Fibroblast of villous mesenchyme (primary cell): ENCODE measurements around the gene ADCY3. TPM values are rescaled to one million over a fixed set of nuclear protein-coding genes. Genes with fewer than 3 reads are reported as not detected.

Source experiments
- DNase-seq: peaks from one replicate; pipeline ENCODE4 v3.0.0-alpha.2; 2010; ENCODE audit warnings: low read depth
- H3K4me3 ChIP-seq: 2 replicates; pipeline ENCODE4 v1.5.1; 2011; ENCODE audit warnings: low read depth, mild to moderate bottlenecking, low read length
- total RNA-seq: library from RNA; depleted of rRNA; stranded (reverse); fragments of >200 nt; gene quantifications from 2 replicates; pipeline ENCODE4 v1.2.3, GENCODE V29; 2012
- TF ChIP-seq, protein P1 (sequence below): IDR thresholded peaks from 2 replicates; pipeline ENCODE4 v1.5.1; 2012; ENCODE audit warnings: low read depth, mild to moderate bottlenecking, low read length; ENCODE audit not compliant: insufficient read depth

ADCY3 gene
- total RNA-seq, 1 donor, result 43.2 TPM

DNA sequence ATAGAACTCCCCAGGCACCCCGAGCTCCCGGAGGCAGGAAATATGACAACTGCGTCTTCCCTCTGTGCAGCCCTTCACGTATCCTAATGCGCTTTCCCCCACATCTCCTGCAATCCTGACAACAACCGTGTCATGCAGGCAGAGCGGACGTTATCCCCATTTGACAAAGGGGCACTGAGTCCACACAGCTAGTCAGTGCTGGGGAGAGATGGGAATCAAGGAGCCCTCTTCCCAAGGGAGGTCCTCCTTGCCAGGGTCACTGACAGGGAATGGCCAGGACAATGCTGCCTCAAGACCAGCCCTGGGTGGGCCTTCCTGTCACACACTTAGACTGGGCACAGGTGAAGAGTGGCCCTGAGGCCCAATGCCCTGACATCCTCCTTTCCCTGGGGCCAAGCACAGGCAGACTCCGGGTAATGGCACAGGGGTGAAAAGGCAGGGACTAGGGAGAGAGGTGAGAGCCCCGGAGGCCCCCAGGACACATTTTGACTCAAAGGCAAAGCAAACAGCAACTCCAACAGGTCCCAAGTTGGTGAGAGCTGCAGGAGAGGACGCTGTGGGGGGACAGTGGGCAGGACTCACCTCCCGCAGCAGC lies 2.2 kb downstream of the ADCY3 start:
- TF ChIP-seq, protein P1, sequence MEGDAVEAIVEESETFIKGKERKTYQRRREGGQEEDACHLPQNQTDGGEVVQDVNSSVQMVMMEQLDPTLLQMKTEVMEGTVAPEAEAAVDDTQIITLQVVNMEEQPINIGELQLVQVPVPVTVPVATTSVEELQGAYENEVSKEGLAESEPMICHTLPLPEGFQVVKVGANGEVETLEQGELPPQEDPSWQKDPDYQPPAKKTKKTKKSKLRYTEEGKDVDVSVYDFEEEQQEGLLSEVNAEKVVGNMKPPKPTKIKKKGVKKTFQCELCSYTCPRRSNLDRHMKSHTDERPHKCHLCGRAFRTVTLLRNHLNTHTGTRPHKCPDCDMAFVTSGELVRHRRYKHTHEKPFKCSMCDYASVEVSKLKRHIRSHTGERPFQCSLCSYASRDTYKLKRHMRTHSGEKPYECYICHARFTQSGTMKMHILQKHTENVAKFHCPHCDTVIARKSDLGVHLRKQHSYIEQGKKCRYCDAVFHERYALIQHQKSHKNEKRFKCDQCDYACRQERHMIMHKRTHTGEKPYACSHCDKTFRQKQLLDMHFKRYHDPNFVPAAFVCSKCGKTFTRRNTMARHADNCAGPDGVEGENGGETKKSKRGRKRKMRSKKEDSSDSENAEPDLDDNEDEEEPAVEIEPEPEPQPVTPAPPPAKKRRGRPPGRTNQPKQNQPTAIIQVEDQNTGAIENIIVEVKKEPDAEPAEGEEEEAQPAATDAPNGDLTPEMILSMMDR, result no peak
- H3K4me3 ChIP-seq, result peak overlapping the region; percentile 64
- DNase-seq, result no peak

DNA sequence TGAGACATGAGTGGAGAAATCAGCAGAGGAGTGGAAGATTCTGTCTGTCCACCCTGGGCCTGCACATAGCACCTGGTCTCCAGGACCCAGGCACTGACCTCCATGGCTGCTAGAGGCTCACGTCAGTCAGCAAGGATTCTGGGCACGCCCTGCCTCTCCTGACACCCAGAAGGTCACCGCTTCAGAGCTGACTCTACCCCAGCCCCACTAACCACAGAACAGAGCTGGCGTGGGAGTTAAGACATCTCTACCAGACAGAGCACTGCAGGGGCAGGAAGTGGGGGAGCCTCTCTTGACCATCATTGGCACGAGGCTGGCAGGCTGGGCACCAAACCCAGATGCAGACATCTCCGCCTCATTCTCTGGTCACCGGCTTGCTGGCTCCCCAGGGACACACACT lies 3.0 kb downstream of the ADCY3 start:
- TF ChIP-seq, protein P1, result no peak
- peak overlapping the region; percentile 9 for H3K4me3 ChIP-seq
- DNase-seq, result peak; percentile 48

DNA sequence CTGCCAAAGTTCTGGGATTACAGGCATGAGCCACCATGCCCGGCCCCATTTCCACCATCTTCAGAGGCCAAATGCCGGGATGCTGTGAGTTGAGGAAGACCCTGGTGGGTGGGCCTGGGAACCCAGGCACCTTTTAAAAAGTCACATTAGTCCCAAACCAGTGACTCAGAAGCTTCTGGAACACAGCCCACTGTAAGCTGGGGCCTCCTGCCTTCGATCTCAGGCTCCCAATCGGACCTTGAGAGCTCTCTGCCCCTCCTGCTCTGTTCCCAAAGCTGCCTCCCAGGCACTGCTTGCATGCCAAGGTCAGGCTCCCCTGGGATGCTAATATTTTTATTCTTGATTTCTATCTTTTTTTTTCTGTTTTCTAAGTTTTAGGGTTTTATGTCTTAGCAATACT lies 4.2 kb downstream of the ADCY3 start:
- DNase-seq, result peak; percentile 34
- TF ChIP-seq, protein P1, result no peak
- H3K4me3 ChIP-seq, result no peak overlapping the region

DNA sequence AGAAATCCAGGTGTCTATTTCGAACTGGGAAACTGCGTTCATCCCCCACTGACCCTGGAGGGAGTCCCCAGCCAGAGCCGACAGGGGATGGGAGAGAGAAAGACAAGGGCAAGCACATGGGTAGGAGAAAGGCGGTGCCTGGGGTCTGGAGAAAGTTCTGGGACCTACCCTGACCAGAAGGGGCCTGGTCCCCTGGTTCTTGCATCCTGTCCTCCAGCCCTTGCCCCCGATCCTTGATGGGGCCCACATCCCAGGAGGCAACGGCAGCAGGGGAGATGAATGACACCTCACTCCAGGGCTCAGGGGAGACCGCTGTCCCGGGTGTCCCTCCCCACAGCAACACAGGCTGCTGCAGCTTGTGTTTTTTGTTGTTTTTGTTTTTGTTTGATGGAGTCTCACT lies 4.9 kb downstream of the ADCY3 start:
- no peak overlapping the region for H3K4me3 ChIP-seq
- no peak for DNase-seq
- TF ChIP-seq, protein P1, result no peak

DNA sequence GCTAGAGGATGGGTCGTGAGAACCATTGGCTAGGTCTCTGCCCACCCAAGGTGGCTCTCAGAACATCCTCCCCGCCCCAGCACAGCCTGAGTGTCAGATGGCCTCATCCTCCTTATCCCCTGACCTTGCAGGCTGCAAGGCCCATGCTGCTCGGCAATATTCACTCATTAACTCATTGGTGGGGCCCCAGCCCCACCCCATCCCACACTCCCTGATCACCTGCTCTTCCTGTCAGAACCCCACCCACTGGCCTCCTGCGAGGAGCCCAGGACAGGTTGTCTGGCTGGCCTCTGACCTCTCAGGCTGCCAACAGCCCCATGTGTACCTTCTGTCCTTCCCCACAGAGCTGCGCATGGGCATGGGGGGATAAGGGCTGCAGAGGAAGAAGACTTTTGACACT lies 5.3 kb downstream of the ADCY3 start:
- no peak overlapping the region for H3K4me3 ChIP-seq
- TF ChIP-seq, protein P1, result no peak
- DNase-seq, result no peak

DNA sequence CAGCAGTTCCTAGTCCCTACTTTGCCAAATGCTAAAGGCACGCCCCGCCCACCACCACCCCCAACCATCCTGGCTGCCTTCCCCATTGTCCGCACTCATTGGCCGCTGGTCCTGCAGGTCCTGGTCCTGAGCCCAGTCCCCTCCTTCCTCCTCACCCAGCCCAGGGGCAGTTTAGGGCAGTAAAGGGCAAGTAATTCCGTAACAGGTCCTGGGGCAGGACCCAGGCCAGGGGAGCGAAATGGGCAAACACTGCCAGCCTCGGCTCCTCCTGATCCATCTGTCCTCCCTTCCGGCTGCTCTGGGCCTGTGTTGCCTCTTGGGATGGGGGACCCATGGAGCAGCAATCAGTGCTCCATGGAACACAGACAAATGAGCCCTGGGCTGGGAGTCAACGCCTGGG lies 6.1 kb downstream of the ADCY3 start:
- H3K4me3 ChIP-seq, result no peak overlapping the region
- no peak for DNase-seq
- TF ChIP-seq, protein P1, result no peak

DNA sequence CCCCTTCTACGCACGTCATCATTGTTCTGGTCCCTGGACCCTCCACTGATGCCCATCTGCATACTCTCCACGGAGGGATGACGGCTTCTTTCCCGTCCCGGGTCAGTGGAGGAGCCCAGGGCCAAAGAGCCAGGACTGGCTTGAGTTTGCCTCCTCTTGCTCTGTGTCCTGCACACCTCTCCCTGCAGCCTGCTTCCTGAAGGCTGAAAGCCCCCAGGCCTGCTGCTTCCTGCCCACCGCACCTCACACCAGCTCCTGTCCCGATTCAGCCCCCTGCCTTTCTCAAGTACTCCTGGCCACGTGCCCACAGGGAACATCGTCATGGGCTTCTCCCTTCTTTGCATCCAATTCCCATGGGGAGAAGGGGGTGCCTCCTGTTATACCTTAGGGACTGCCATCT lies 7.1 kb downstream of the ADCY3 start:
- TF ChIP-seq, protein P1, result no peak
- no peak for DNase-seq
- no peak overlapping the region for H3K4me3 ChIP-seq
